ENCODE data around the gene TNP1.

TNP1 gene, protein sequence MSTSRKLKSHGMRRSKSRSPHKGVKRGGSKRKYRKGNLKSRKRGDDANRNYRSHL

DNA sequence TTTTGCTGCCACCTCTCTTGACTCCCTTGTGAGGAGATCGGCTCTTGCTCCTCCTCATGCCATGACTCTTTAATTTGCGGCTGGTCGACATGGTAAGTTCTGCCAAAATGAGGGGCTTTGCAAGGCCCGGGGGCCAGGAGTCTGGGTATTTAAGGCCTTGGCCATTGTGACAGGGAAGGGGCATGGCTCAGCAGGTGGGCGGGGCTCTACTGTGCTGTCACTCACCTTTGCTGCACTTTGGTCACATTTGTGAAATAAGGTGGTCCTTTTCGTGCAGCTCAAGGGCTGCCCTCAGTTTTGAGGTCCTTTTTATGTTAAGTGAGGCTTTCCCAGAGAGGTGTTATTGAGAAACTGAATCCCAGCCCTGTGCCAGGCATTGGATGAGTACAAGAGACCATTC, at the start of gene TNP1:
TSS of gene TNP1 (minus strand) at position 121 of the 400 bp plus-strand sequence. CDS start at position 91, 30 bp downstream.
- no peak for DNase-seq

DNA sequence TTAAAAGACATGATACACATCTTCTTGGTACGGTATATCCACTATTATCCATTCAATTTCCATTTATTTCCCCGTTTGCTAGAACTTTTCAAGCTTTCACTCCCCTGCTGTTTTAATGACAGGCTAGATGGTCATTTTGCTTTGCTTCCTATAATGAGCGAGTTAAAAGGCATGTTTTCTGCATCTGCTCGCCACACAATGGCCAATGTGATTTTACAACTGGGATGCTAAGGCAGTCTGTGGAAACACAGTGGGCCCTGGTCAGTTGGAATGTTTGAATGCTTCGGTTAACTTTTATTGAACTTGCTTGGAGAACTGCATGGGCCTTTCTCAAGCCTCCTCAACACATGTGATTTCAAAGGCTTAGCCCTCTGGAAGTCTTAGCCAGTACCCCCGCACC, 48.4 kb upstream of the TNP1 start:
- no peak for DNase-seq

DNA sequence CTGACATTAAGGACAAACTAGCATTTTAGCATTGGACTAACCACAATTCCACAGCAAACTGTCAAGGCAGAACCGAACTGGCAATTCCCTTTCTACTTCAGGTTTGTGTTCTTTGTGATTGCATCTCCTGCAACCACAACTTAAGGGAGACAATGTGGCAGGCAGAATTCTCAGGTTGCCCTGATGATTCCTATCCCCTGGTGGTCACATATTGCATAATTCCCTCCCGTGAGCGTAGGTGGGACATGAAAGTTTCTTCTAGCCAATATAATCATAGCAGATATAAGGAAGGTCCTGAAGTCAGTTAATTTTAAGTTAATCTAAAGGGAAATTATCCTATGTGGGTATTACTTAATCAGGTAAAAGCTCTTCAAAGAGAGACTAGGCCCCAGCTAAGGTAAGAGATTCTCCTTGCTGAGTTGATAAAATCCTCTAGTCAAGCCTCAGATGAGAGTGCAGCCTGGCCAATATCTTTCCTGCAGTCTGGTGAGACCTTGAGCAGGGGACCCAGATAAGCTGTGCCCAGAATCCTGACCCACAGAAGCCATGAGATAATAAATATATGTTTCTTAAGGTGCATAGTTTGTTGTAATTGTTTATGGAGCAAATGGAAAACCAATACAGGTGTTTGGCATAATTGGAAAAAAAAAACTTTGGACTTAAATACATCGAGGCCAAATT, 45.9 kb upstream of the TNP1 start:
- no peak for DNase-seq

DNA sequence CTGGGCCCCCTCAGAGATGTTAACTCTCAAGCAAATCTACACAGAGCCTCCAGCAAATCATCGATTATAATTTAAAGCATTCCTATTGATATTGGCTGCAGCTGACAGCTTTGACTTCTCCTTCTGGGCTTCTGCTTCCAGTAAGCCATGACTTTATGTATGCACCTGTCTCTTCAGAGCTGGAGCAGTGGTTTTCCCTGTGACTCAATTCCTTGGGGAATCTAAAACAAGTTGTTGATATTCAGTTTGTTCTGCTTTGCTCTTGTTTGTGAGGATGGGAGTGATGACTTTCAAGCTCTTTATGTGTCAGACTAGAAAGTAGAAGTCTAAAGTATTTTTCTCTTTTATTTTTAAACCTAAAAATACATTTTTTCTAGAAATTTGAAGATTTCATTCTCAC, 45.1 kb upstream of the TNP1 start:
- no peak for DNase-seq

DNA sequence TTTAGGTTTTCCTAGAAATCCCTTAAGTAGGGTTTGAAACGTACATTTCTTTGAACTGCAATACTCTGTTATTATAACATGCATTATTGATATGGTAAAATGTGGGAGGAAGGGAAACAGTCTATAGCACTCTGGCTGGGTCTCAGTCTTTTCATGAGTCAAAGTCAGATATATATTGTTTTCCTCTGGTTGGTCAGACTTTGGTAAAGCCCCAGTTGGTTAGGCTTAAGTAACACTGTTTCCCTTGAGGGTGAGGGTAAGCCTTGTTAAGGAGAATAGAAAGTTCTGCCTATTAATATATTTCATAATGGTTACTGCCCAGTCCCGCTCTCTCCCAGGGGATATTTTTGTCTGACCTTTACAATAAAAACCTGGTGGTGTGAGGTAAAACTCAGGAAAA, 44.7 kb upstream of the TNP1 start:
- no peak for DNase-seq

DNA sequence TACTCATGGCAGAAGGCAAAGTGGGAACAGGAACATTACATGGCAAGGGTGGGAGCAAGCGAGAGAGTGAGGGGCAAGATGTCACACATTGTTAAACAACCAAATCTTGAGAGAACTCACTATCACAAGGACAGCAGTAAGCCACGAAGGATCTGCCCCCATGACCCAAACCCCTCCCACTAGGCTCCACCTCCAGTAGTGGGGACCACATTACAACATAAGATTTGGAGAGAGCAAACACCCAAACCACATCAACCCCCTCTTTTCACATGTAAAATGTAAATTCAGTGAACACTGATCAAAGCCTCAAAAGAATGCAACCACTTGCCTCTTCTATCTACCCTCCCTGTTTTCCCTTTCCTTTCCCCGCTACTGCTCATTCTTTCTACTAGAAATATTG, 43.6 kb upstream of the TNP1 start:
- no peak for DNase-seq

DNA sequence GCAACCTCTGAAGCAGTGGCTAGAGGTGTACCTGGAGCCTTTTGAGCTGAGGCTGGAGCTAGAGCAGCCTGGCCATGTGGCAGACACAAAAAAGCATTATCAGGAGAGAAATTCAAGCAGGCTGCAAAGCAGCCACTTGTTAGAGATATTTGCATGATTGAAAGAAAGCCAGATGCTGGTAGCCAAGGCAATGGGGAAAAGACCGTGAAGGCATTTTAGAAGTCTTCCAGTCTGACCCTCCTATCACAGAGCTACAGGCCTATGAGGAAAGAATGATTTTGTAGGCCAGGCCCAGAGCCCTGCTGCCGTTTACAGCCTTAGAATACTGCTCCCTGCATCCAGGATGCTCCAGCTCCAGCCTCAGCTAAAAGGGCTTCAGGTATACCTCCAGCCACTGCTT, 41.4 kb upstream of the TNP1 start:
- no peak for DNase-seq

DNA sequence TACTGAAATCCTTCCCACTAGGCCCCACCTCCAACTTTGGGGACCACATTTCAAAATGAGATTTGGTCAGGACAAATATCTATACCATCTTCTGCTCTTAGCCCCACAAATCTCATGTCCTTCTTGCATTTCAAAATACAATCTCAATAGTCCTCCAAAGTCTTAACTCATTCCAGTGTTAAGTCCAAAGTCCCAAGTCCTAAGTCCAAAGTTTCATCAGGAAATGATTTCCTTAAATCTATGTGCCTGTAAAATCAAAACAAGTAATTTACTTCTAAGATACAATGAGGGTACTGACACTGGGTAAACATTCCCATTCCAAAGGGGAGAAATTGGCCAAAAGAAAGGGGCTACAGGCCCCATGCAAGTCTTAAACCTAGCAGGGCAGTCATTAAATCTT, 40.5 kb upstream of the TNP1 start:
- no peak for DNase-seq

DNA sequence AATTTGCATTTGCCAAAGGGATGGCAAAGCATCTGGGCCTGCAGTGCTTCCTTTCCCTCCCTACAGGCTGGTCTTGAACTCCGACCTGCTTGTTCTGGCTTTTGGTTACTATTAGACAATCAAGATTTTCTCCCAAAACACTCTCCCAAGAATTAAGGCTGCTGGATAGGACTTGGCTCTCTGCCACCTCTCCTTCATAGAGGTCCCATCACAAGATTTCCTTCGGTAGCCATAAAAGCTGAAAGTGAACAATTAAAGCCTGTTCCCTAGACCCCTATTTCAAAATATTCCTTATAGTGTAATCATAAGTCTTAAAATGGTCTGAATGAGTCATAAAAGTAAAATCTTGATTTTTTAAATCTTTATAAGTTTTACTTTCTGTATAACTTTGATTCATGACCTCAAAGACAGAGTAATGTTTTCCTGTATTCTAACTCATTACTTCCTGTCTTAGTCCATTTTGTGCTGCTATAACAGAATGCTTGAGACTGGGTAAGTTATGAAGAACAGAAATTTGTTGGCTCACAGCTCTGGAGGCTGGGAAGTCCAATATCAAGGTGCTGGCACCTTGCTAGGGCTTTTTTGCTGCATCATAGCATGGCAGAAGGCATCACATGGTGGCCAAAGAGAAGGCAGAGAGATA, 37.8 kb upstream of the TNP1 start:
- no peak for DNase-seq

DNA sequence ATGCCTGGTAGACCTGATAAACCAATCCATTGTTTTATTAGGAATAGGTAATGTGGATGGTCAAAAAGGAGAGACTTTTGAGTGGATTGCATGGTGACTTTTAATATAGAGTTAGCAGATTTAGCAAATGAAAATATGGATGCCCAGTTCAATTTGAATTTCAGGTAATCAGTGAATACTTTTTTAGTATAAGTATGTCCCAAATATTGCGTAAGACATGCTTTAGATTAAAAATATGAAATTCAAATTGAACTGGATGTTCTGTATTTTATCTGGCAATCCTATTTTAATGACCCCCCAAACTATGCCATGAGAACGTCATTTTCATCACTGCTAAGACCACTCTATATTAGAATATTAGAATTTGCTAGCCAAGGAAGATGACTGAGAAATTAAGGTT, 30.3 kb upstream of the TNP1 start:
- no peak for DNase-seq

DNA sequence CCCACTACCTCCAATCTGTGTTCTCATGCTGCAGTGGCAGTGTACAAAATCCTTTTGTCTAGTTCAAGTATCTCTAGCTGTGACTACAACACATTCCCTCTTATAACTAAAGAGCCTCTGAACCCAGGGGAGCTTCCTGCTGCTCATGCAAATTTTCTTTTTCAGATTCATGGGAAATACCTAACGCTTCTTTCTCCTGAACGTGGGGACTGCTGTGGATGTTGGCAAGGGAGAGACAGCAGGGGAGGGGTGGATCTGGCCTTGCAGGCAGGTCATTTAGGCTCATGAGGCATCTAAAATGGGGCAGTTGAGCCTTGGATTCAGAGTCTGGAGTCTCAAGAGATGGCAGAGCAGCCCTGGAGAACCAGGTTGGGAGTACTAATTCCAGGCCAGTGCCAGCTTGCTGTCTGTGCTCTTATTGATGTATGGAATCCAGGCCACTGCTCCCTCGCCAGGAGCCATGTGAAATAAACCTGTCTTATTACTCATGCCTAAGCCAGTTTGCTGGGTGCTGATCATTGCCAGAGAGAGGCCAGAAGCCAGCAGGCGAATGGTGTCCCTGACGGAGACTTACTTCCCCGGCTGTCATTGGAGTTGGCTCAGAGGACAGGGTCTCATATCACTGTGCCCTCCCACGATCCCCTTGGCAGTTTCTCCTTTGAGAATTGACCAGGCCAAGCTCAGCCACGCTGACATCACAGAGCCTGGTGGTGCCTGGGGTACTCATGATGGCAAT, 29.2 kb upstream of the TNP1 start:
- DNase-seq = no peak

DNA sequence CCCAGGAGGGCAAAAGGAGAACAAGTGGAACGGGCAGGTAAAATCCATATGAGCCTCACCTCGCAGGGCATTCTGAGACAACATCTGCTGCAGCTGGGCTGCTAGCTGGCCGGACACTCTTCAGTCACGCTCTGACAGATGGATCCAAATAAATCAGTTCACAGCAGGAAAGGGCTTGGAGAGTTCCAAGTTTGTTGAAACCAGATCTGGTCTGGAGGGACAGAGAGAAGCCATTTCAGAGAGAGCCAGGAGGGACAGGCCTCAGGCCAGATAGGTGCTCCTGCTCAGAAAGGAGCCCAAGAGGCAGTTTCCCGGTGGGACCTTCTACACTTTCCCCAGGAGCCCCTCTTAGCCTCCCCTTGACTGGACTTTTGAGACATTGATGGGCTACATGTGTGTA, 28.2 kb upstream of the TNP1 start:
- DNase-seq = no peak

DNA sequence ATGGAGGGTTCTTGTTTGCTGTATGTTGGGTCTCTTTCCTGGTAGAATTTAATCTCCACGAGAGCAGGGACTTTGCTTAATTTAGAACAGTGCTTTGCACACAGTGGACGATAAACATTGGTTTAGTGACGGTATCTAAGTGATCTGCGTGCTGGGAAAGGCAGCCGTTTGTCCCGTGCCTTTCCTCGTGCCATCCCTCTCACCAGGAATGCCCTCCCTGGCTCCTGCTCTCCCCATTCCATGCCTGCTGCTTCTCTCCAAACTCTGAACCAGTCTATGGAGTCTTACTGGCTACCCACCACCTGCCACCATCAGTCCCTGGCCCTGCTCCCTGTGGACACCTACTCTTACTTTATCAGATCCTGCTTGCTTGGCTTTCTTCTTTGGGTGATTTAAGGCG, 27.3 kb upstream of the TNP1 start:
- no peak for DNase-seq

DNA sequence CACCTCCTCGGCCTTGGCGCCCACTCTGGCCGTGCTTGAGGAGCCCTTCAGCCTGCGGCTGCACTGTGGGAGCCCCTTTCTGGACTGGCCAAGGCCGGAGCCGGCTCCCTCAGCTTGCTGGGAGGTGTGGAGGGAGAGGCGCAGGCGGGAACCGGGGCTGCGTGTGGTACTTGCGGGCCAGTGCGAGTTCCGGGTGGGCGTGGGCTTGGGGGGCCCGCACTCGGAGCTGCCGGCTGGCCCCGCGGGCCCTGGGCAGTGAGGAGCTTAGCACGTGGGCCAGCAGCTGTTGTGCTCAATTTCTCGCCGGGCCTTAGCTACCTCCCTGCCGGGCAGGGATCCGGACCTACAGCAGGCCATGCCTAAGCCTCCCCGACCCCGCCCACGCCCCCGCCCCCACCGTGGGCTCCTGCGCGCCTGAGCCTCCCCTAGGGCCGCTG, 25.3 kb upstream of the TNP1 start:
- DNase-seq = no peak

DNA sequence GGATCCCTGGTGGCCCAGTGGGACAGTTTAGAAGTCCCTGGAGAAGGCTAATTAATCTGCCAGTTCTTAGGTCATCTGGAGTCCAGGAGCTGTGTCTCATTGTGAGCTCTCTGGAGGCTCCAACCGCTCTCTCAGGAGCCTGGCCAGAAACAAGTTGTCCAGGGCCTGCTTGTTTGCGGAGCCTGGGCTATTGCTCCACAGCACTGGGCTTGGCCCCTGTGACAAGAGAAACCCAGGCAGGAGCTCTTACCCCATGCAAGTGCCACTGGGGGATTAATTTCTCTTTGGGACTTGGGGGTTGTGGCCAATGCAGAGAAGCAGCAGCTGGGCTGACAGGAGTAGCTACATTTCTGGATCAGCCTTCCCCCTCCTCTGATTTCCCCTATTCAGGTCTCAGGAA, 24.5 kb upstream of the TNP1 start:
- no peak for DNase-seq

DNA sequence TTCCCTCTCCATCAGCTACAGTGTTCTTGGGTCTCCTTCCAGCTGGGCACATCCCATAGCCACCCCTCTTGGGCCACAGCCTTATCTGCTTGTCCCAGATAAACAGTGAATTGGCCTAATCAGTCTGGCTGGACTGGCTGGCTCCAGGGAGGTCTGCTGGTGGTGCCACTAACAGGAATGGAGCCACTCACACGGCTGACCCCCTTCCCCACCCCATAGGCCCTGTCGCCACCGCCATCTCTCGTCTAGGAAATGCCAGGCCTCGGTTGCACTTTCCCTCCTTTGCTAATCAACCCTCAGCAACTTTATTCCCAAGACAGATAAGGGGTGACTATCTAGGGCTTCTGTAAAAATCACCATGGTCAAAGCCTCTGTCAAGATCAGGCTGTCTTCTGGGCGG, 23.0 kb upstream of the TNP1 start:
- DNase-seq = no peak

DNA sequence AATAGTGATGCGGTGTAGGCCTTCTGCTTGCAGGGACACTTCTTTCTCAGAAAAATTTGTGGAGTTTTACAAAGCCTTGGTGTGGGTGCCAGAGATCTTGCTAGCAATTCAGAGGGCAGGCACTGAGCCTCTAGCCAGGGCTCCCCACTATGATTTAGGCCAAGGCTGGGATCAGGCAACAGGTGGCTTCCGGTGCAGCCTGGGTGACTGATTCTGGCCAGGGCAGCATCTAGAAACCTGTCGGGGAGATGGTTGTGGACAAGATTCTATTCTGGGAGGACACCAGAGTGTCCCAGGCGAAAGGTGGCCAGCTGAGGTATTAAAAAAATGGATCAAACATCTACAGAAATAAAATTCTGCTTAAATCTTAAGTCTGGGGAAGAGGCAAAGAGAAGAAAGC, 21.5 kb upstream of the TNP1 start:
- no peak for DNase-seq

DNA sequence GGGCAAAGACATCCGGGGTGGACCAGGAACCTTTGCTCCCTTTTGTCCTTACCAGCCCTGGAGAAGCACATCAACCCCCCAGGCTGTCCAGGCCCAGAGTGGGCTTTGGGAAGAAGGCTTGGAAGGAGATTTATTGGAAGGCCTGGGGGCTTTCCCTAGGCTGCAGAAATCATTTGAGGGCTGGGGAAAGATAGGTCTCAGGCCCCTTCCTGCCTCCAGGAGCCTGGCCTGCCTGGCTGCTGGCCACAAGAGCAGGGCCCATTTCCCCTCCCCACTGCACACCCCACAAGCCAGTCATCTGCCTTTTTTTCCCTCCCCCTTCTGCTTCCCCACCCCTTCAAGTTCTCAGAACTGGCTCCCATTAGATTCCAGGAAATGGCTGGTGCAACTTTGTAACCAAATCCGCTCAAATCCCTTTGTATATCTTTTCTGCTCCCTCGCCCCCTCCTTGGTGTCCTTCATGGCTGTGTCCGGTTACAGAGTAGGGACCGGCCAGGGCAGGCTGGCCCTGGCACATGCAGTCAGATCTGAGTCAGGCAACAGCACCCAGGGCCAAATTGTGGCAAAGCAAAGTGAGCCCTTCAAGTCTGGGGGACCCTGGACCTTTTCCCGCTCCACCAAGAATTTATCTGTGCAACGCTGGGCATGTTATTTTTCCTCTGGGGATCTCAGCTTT, 20.8 kb upstream of the TNP1 start:
- DNase-seq = no peak

DNA sequence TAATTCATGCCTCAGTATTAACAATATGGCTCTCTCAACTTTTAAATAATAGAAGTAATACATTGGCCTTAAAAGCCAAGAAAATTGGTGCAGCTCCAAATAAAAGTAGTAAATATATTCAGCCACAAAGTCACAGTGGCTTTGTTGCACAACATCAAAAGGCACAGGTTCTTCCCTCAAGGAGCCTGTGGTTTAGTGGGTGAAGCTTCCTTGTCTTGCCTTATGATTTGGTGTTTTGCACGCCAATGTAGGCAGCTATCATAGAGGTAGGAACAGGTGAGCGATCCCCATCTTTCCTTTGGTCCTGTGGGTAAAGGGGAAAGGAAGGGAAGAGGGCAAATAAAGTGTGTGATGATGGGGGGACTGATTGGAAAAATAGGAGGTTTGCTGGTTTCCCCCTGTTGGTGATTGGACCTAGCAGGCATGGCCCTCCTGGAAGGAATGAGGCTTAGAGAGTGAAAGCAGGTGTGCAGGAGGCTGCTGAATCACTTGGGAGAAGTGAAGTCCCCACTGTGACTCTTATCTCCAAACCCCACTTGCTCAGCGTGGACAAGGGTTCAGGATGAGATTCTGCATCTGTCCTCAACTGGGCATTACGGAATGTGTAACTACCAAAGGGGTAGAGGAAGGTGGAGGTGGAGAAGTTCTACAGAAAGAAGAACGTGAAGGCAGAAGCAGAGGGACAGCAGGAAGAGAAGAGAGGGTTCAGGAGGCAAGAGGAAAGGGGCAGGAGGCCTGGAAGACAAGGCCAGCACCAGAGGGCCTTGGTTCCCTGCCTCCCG, 20.1 kb upstream of the TNP1 start:
- no peak for DNase-seq

DNA sequence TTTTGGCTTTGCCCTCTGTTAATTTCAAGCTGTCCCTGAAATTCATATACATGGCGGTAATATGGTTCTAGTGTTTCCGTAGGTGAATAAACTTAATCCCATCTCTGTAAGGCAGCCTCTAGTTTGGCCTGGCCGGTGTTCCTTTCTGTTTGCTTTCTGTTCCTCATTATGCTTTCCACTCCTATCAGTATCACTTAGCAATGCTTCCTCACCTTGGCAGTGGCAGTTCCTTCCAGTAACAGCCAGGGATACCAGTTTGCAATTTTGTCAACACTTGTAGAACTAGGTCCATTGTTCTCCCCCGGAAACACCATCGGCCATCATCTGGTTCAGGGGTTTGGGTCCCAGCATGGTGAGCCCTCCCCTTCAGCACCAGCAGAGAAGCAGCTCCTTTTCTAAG, 18.2 kb upstream of the TNP1 start:
- no peak for DNase-seq

DNA sequence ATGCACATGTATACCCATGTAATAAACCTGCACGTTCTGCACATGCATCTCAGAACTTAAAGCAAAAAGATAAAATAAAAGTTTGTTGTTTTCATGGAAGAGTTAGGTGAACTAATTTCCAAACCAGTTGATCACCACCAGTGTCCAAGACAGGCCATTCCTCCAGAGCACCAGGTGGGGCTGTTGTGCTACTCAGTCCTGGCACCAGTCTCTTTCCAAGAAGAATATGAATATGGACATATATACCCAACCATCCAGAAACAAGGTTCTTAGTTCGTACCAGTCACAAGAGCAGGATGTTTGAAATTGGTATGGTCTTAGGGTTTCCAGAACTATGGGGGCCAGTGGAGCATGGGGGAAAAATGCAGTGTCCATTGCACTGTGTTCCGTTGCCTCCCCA, 17.2 kb upstream of the TNP1 start:
- no peak for DNase-seq

DNA sequence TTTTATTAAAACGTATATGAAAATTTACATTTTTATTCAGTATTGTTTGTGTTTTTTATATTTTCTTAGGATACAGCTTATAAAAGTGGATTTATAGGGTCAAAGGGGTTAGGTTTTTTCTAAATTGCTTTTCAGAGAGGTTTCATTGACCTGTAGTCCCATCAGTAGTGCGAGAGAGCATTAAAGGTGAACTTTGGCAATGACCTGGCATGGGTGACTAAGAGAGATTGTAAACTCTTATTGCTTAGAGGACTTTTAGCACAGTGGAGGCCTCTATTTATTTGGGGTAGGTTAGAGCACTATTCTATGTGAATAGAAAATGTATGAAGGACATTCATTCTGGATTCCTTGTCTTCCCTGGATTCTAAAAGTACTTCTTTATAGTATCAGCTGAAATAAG, 16.0 kb upstream of the TNP1 start:
- no peak for DNase-seq

DNA sequence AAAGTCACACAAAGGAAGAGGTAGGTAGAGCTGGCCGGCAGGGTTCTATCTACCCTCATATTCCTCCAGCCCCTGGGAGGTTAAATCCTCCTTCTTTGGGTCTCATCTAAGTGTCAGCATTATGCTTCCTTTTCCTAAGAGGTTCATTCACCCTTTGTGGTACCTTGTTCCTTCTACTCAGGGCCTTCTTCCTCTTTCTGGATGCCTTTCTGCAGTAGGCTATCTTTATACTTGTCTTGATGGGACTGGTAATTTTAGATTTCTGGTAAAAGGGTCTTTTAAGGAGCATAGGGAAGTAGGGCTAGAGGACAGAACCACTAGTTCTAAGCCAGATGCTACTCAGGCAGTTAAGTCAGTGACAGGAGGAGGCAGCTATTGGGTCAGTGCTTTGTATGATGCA, 13.7 kb upstream of the TNP1 start:
- no peak for DNase-seq
